ENCODE data around the gene ANTXRL.

GRCh38 chr10:46273506-46274477 is 13.0 kb upstream of the ANTXRL start:
- TF ChIP-seq EZH2 (IDR thresholded peaks at IDR 0.05; ENCODE audit: insufficient read depth, low read length) = no peak
- no peak for TF ChIP-seq CTCF (IDR thresholded peaks at IDR 0.05; ENCODE audit: insufficient read depth, low read depth, low read length)

Data from astrocyte (in vitro differentiated cells and primary cell).